Superior temporal gyrus (tissue), 1 donor: Measurements from ENCODE around the gene TBR1.

Source experiments
- DNase-seq: peaks from one replicate; pipeline ENCODE4 v3.0.0-alpha.2; 2016; ENCODE audit errors: extremely low spot score

TBR1 gene

DNA sequence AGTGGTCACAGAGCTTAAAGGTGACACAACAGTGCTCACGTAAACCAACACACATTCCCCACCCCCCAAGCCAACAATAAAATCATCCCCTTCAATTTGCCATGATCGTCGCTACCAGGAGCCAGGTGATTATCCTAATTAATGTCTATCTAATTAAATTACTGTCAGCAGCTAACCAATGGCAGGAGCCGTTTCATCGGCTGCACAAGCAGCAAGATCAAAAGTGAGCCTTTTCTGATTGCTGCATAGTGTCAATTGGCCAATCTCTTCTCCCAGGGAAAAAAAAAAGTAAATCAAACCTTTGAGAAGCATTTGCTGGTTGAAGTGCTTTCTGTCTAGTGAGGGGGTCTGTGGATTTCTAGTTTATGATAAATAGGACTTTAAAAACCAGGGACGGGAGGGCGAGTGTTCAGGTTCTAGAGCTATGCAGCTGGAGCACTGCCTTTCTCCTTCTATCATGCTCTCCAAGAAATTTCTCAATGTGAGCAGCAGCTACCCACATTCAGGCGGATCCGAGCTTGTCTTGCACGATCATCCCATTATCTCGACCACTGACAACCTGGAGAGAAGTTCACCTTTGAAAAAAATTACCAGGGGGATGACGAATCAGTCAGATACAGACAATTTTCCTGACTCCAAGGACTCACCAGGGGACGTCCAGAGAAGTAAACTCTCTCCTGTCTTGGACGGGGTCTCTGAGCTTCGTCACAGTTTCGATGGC is at the start of gene TBR1:
Gene TBR1, plus strand, starts transcription at position 311 of the 721 bp plus-strand sequence. Its CDS starts 114 bp downstream, at position 425.
- DNase-seq, result peak; percentile 54

DNA sequence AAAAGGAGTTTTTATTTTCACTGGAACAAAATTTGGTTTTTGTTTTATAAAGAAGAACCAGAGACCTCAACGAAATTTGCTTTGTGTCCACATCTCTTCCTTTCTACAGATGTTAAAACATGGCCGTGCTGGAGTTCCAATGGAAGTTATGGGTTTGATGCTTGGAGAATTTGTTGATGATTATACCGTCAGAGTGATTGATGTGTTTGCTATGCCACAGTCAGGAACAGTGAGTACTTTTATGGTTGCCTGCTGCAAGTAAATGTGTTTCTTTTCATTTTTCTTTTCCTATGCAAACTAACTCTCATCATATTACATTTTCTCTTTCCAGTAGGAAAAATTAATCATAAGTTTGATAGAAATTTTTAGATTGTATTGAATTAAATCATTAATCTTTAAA is 48.4 kb upstream of the TBR1 start:
- DNase-seq, result no peak

DNA sequence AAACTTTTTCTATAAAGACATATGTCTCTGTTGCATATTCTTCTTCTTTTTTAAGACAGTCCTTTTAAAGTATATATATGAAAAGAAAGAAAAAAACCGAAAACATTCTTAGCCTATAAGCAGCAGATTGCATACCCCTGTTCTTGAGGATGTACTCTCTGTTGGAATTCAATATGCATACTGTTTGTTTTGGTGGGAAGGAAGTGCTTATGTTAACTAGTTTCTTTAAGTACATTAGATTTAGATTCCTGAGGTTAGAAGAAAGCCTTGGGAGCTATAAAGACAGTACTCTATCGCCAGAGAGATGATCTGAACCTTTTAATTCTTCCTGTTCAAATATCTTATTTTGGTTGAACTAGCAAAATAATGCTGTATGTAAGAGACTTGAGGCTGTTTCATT is 46.8 kb upstream of the TBR1 start:
- no peak for DNase-seq

DNA sequence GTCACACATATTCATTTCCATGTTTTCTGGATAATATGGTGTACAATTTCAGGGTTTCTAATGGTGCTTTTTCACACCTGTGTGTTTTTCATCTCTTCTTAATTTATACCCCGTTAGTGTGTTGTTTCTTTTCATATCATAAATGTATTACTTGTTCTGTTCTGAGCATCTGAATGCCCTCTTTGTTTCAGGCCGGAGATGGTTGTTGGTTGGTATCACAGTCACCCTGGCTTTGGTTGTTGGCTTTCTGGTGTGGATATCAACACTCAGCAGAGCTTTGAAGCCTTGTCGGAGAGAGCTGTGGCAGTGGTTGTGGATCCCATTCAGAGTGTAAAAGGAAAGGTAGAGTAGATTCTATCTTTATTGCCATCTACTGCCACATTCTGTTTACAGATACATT is 45.1 kb upstream of the TBR1 start:
- DNase-seq, result peak; percentile 72

GRCh38 chr2:161371869-161372268 is 44.2 kb upstream of the TBR1 start:
- DNase-seq, result no peak

- no peak for DNase-seq
Measured at GRCh38 chr2:161373942-161374341, 42.2 kb upstream of the TBR1 start.

GRCh38 chr2:161374446-161374845 is 41.7 kb upstream of the TBR1 start:
- no peak for DNase-seq

GRCh38 chr2:161379740-161380139 is 36.4 kb upstream of the TBR1 start:
- DNase-seq, result no peak

DNA sequence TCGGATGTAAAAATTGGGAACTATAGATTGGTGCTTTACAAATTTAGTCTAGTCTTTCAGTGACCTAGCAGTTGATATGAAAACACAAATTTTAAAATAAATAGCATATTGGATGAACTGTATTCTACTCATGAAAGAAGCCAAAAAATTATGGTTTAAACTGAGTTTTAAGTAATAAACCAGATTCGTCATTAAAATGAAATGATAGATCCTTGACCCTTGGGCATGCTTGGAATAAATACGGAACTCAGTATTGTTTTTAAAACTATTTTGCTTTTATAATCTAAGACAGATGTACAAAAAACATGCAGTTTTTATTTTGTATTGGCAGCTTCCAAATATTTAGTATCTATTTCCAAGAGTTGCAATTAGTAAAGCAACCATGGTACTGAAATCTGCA is 34.6 kb upstream of the TBR1 start:
- no peak for DNase-seq

DNA sequence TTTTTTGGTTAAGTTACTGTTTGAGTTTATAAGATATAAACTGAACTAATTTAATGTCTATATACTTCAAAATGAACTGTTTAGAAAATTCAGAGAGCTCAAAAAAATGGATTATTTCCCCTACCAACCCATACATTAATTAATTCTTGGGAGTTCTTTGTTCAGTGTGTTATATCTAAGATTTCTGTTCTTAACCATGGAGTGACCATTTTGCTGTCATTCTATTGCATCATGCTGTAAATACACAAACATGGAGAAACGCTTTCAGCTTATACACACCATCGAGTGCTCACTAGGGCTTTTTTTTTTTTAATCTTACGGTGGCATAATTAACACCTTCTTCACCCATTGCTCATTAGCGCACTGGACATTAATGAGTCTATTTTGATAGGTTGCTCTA is 33.4 kb upstream of the TBR1 start:
- no peak for DNase-seq

GRCh38 chr2:161384864-161385263 is 31.2 kb upstream of the TBR1 start:
- DNase-seq, result no peak

- no peak for DNase-seq
Measured at GRCh38 chr2:161386228-161386824, 29.8 kb upstream of the TBR1 start.

- DNase-seq, result no peak
Measured at GRCh38 chr2:161388146-161388779, 27.8 kb upstream of the TBR1 start.

DNA sequence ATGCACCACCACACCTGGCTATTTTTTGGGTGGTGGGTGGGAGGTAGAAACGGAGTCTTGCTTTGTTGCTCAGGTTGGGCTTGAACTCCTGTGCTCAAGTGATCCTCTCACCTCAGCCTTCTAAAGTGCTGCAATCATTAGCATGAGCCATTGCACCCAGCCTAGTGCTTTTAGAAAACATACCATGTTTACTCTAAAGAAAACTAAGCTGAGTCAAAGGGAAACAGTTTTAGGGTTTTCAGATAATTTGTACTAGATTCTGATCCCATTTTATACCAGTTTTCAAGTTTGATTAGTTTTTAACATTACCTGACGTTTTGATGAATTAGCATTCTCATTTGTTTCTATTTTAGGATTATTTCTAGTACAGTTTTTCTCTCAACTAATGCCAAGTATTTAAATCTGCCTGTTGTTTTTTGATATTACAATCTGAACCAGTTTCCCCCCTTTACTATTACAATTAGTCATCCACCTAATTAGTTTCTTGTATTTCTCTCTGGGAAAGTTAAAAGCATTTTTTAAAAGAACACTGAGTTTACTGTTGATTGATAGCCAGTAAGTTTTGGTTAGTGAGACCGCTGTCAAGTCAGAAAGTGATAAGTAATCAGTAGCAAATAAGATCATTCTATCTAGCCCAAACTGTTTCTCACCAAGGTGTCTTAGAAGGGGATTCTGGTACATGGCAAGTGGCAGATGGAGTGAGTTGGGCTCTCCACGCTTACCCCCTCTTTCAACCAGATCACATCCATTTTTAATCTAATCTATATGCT is 24.2 kb upstream of the TBR1 start:
- DNase-seq, result no peak

DNA sequence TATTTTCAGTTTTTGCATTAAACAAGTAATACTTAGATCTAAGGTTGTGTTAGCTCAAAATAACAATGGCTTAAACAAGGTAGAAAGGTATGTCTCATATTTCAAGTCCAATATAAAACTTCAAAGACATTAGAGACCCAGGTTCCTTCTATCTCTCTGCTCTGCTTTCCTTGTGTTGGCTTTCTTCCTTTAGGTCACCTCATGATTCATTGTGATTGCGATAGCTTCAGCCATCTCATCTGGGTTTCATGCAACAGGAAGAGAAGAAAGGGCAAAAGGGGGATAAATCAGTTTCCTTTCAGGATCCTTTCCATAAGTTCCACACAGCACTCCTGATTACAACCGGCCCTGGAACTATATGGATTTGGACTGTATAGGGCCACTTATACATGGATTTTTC is 16.0 kb upstream of the TBR1 start:
- DNase-seq, result no peak

DNA sequence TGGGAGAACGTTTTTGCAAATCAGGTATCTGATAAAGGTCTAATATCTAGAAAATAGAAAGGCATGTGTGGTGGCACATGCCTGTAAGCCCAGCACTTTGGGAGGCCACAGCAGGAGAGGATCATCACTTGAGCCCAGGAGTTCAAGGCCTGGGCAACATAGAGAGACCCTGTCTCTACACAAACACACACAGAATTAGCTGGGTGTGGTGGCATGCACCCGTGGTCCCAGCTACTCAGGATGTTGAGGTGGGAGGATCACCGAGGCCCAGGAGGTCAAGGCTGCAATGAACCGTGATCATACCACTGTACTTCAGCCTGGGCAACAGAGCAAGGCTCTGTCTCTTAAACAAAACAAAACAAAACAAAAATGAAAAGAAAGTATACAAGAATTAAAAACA is 13.8 kb upstream of the TBR1 start:
- no peak for DNase-seq

GRCh38 chr2:161406316-161406715 is 9.8 kb upstream of the TBR1 start:
- no peak for DNase-seq

- no peak for DNase-seq
Measured at GRCh38 chr2:161407597-161407996, 8.5 kb upstream of the TBR1 start.

DNA sequence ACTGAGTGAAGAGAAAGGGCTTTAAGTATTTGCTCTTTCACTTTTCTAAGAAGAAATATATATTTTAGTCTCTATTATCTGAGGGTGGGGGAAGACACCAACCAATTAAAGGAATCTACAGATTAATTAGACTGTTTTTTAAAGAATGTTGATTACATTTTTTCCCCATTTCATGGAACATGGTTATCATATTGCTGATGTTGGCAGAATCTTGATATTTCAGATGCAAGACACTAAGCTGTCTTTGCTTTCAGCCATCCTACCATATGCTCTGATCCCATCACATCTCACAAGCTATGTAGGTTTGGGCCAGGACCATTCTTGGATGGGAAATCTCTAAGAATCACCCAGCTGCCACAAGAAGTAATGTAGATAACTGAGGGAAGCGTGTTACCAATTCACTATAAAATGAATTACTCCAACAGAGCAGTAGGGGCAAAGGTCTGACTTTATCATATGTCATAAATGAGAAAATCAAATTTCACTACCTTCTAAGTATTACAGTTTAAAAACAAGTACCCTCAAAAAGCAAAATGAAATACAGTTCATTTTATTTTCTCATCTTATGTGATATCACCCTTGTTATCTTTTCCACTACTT is 6.7 kb upstream of the TBR1 start:
- DNase-seq, result no peak

DNA sequence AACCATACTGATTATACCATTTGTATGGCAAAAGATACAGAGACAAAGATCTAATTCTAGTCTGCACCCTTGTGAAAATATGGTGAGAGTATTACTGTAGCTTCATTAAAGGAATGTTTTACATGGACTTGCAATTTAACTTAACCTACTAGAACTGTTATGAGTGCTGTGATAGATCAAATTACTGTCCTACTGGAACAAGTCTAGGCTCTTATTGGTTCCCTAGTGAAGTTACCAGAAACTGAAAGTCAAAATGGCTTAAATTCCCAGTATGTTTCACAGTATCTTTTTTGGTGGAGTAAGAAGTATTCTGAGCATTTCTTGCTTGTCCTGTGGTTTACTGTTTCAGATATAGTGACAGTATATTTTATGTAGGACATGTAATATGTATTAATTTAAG is 3.8 kb upstream of the TBR1 start:
- no peak for DNase-seq

DNA sequence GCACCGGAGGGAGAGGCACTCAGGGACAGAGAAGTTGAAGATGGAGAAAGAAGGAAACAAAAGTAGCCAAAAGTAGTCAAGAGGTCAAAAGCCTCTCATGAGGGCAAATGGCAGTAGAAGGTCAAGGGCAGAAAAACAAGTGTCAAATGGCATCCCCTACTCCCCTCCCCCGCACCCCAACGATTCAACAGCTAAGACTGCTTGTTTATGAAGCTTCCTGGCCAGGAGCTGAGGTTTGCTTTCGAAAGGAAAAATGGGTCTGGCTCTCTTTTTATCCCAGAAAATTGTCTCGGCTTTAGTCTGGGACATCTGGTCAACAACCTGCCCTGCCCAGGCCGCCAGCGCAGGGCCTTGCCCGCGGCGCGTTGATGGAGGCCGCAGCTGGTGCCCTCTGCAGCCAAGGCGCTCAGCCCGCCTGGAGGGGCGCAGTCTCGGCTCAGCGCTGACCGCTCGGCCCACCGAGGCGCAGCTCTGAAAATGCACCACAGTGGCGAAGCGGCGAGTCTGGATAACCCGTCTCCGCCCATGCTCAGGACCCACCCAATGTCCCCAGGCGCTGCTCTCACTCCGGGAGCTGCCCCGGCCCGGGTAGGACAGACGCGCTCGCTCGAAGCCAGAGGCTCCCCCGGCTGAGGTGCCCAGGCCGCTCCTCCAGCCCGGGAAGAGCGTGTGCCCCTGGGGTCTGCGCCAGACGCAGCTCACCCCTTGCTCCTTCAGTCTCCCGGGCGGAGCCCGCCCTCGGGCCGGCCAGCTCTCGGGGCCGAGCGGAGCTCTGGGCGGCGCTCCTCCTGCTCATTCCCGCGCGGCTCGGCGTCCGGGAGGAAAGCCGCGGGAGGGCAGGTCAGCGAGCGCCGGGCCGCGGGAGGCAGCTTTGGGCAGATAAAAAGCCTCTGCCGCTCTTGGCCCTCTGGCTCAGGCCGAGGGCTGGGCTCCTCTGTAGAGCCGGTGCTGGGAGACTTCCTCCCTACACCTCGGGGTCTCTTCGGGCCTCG is 1.8 kb upstream of the TBR1 start:
- DNase-seq, result no peak
